Activated T-cell treated with anti-CD3 and anti-CD28 coated beads, Interleukin-2, amount 50 U/mL, for 1 hour (primary cell): Measurements from ENCODE around the gene PIK3R4.

ENCODE experiments used
- DNase-seq: peaks from one replicate; pipeline ENCODE4 v3.0.0-alpha.2; 2020

The PIK3R4 gene

GRCh38 chr3:130739848-130740247 lies 6.8 kb downstream of the PIK3R4 start:
- no peak for DNase-seq

- DNase-seq, result no peak
Measured at GRCh38 chr3:130738241-130738640, 8.4 kb downstream of the PIK3R4 start.

GRCh38 chr3:130737622-130738021 lies 9.0 kb downstream of the PIK3R4 start:
- no peak for DNase-seq

GRCh38 chr3:130733236-130733875 lies 13.3 kb downstream of the PIK3R4 start:
- DNase-seq, result no peak

- no peak for DNase-seq
Measured at GRCh38 chr3:130732501-130732900, 14.1 kb downstream of the PIK3R4 start.

- DNase-seq, result no peak
Measured at GRCh38 chr3:130731817-130732216, 14.8 kb downstream of the PIK3R4 start.

- no peak for DNase-seq
Measured at GRCh38 chr3:130729154-130729553, 17.5 kb downstream of the PIK3R4 start.

GRCh38 chr3:130728037-130728436 lies 18.6 kb downstream of the PIK3R4 start:
- no peak for DNase-seq

GRCh38 chr3:130725746-130726145 lies 20.9 kb downstream of the PIK3R4 start:
- DNase-seq, result no peak

- no peak for DNase-seq
Measured at GRCh38 chr3:130715616-130716015, 31.0 kb downstream of the PIK3R4 start.

GRCh38 chr3:130712718-130713423 lies 33.8 kb downstream of the PIK3R4 start:
- no peak for DNase-seq

GRCh38 chr3:130711565-130712324 lies 34.9 kb downstream of the PIK3R4 start:
- no peak for DNase-seq

GRCh38 chr3:130709671-130710070 lies 37.0 kb downstream of the PIK3R4 start:
- DNase-seq, result no peak

GRCh38 chr3:130707902-130708601 lies 38.6 kb downstream of the PIK3R4 start:
- no peak for DNase-seq

GRCh38 chr3:130705501-130705900 lies 41.1 kb downstream of the PIK3R4 start:
- no peak for DNase-seq

GRCh38 chr3:130702985-130703384 lies 43.6 kb downstream of the PIK3R4 start:
- no peak for DNase-seq

GRCh38 chr3:130700541-130700940 lies 46.1 kb downstream of the PIK3R4 start:
- DNase-seq, result no peak

GRCh38 chr3:130699765-130700164 lies 46.9 kb downstream of the PIK3R4 start:
- no peak for DNase-seq

- DNase-seq, result no peak
Measured at GRCh38 chr3:130693314-130693713, 53.3 kb downstream of the PIK3R4 start.

- DNase-seq, result no peak
Measured at GRCh38 chr3:130692455-130692854, 54.2 kb downstream of the PIK3R4 start.

GRCh38 chr3:130688697-130689470 lies 57.7 kb downstream of the PIK3R4 start:
- no peak for DNase-seq

- no peak for DNase-seq
Measured at GRCh38 chr3:130688015-130688688, 58.5 kb downstream of the PIK3R4 start.
